Hippocampal formation (tissue), 2 donors: ENCODE measurements around the gene PER1.

ENCODE experiments used
- DNase-seq, 2 donors: peaks; one replicate each; lab custom pipeline; 2025; lab: John Stamatoyannopoulos, UW

PER1 gene

GRCh38 chr17:8138672-8139371, 13.4 kb downstream of the PER1 start:
- peak; percentile 87 to 88 for DNase-seq

GRCh38 chr17:8138374-8138671, 13.9 kb downstream of the PER1 start:
- DNase-seq: no peak

GRCh38 chr17:8137645-8138373, 14.4 kb downstream of the PER1 start:
- no peak for DNase-seq

GRCh38 chr17:8133941-8134340, 18.3 kb downstream of the PER1 start:
- no peak for DNase-seq

- no peak for DNase-seq
Observed at GRCh38 chr17:8133399-8133798, 18.8 kb downstream of the PER1 start.

GRCh38 chr17:8131844-8132441, 20.3 kb downstream of the PER1 start:
- no peak for DNase-seq

- DNase-seq: no peak
Observed at GRCh38 chr17:8128125-8128784, 23.9 kb downstream of the PER1 start.

GRCh38 chr17:8126491-8127066, 25.6 kb downstream of the PER1 start:
- DNase-seq: peak in 1 of 2 donors; percentile 21

- DNase-seq: peak in 1 of 2 donors; percentile 51
Observed at GRCh38 chr17:8125947-8126490, 26.2 kb downstream of the PER1 start.

GRCh38 chr17:8125154-8125946, 26.9 kb downstream of the PER1 start:
- peak; percentile 36 to 72 for DNase-seq

GRCh38 chr17:8124350-8125153, 27.7 kb downstream of the PER1 start:
- DNase-seq: no peak

- no peak for DNase-seq
Observed at GRCh38 chr17:8123695-8124349, 28.4 kb downstream of the PER1 start, which contains the start of gene HES7. TSS of gene HES7 (minus strand) at chr17:8124106. CDS start at chr17:8124084, 22 bp downstream.

GRCh38 chr17:8122924-8123694, 29.1 kb downstream of the PER1 start:
- DNase-seq: no peak

- no peak for DNase-seq
Observed at GRCh38 chr17:8122422-8122923, 29.7 kb downstream of the PER1 start.

GRCh38 chr17:8121681-8122421, 30.4 kb downstream of the PER1 start:
- peak; percentile 68 to 74 for DNase-seq

- DNase-seq: no peak
Observed at GRCh38 chr17:8121407-8121680, 30.9 kb downstream of the PER1 start.

- peak in 1 of 2 donors; percentile 33 for DNase-seq
Observed at GRCh38 chr17:8120520-8121406, 31.4 kb downstream of the PER1 start.
